Erythroblast (primary cell): ENCODE results near the gene ARFGAP2.

Experiments used
- DNase-seq, 2 experiments: peaks; one replicate each; lab custom pipeline; 2025; lab: John Stamatoyannopoulos, UW
- GATA1 ChIP-seq: IDR thresholded peaks from 2 replicates; pipeline ENCODE4 v1.6.1; 2011; ENCODE audit warnings: low read depth, mild to moderate bottlenecking, control low read depth, low read length, moderate library complexity
- POLR2A ChIP-seq: IDR thresholded peaks from 2 replicates; pipeline ENCODE4 v1.6.1; 2011; ENCODE audit warnings: mild to moderate bottlenecking, low read length

The ARFGAP2 gene

DNA sequence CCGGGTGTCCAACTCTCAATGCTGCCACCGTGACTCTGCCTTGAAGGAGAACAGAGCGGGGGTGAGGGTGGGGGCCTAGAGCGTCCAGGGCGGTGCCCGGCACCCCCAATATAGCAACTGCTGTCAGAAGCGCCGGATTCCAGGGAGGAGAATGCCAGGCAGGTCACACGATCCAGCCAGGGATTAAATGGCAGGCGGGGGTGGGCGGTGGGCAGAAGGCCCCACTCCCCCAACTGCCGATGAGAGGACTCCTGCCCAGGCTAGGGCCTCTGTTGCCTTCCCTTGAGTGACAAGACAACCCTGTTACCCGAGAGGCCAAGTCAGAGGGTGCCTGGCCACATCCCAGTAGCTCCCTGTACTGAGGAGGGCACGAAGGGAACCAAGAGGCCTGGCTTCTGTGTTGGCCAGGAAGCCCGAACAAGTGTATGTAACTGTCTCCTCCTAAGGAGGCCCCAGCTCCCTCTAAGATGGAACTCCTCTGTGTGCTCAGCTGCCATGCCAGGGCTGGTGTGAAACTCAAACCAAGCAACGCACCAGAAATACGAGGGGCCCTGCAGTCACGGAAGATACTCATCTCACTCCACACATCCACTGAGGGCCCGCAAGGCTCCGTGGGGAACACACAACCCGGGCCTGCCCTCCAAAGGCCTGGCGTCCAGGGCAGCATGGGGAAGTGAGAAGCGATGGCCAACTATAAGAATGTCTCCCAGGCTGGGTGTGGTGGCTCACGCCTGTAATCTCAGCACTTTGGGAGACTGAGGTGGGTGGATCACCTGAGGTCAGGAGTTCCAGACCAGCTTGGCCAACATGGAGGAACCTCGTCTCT is 6.6 kb upstream of the ARFGAP2 start:
- no peak for DNase-seq
- TF ChIP-seq POLR2A (no peak), GATA1 (no peak)

DNA sequence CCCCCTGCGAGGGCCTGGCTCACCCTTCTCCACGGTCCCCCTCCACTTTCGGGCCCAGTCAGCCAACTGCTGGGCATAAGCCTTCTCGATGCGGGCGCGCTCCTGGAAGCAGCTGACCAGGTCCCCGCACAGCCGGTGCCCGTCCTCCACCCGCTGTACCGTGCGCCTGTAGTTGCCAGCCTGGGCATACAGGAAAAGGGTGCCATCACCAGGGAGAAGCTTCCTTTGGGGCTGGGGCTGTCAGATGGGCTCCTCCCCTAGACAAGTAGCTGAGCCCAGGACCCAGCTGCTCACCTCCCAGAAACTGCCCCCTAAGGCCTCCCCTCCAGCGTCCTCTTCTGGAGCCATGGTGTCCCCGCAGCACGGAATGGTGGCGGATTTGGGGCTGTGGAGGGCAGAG is 5.7 kb upstream of the ARFGAP2 start:
- TF ChIP-seq POLR2A (no peak), GATA1 (no peak)
- no peak for DNase-seq

DNA sequence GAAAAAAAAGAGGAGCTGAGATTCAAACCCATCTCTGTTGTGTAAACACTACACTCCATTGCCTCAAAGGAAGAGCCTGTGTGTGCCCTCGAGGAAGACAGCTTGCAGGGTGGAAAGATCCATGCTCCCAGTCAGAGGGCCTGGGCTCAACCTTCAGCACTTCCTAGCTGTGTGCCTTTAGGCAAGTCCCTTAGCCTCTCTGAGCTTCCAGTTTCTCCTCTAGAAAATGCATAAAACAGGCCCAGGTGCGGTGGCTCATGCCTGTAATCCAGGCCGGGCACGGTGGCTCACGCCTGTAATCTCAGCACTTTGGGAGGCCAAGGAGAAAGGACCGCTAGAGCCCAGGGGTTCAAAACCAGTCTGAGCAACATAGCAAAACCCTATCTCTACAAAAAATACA is 4.6 kb upstream of the ARFGAP2 start:
- DNase-seq = no peak
- TF ChIP-seq POLR2A (no peak), GATA1 (no peak)

- DNase-seq = no peak
- no peak for TF ChIP-seq POLR2A
- TF ChIP-seq GATA1 = no peak
Measured at GRCh38 chr11:47180006-47180787, 3.5 kb upstream of the ARFGAP2 start.

GRCh38 chr11:47179655-47179991 is 2.9 kb upstream of the ARFGAP2 start:
- TF ChIP-seq POLR2A (no peak), GATA1 (no peak)
- DNase-seq = peak; percentile 66 to 72

DNA sequence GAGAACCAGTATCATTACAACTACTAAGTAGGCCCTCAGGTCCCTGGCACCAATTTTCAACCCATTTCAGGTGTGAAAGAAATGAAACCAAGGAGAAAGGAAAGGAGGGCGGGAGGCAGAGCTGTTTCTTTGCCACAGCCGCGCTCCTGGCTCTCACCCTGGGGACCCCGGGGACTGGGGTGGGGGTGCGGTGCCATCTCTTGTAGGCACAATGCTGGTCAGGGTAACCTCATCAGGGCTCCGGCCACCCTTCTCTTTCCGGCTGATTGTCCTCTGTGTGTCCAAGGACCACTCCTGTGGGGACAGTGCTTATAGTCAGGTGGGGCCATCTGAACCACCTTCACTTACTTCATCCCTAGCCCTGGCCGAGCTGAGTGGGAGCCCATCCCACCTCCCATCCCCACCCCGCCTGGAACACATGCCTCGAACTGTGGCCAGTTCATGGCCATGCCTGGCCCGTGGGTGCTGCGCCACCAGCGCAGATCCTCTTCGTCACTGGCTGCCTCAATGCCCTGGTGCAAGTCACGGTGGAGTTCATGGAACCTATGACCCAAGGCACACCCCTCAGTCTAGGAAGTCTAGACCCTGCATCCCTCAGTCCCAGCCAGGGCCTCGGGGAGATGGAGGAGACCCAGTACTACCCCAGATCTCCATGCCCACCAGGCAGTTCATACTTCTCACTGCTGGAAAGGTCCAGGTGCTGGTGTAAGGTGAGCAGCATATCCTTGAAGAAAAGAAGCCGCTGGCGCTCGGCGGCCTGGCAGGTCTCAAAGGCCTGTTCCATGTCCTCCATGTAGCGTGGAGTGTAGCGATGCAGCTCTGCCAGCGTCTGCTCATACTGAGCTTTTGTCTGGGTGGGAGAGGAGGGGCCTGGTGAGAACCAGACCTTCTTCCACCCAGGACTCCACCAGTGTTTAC is 2.3 kb upstream of the ARFGAP2 start:
- no peak for DNase-seq
- TF ChIP-seq POLR2A (no peak), GATA1 (no peak)

DNA sequence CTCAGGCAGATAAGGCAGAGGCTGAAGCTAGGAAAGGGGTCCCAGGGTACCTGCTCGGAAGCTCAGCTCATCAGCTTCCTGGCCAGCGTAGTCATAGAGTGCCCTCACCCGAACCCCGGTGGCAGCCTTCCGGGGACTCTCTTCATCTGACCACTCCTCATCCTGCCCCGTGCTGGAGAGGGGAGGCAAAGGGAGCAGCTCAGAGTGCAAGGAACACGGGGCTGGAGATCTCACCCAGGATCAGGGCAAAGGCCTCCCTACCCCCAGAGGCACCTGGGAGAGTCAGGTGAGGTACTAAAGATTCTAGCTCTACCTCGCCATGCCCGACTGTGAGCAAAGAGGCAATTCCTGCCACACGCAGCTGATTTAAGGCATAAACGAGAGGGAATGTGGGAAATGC is 1.6 kb upstream of the ARFGAP2 start:
- no peak for DNase-seq
- TF ChIP-seq GATA1 = no peak
- no peak for TF ChIP-seq POLR2A

DNA sequence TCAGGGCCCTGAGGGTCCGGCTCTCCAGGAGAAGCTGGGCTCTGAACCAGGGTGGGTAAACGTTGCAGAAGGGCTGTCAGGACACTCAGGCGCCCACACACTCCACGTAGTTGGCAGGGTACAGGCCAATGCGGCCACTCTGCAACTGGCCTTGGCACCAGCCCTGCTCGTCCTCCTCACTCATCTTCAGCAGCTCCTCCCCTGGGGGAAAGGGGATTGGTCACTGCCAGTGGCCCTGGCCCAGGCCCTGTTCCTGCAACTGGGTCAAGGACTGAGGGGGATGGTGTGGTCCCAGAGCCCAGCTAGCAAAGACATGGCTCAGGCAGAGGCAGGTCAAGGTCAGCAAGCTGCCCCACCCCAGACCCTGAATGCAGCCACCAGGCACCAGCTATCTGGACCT is 1.2 kb upstream of the ARFGAP2 start:
- TF ChIP-seq GATA1 (no peak), POLR2A (no peak)
- no peak for DNase-seq

GRCh38 chr11:47177229-47177845 is 658 bp upstream of the ARFGAP2 start:
- TF ChIP-seq POLR2A (peak; percentile 54), GATA1 (no peak)
- peak; percentile 92 for DNase-seq

- DNase-seq = no peak
- TF ChIP-seq POLR2A = no peak
- no peak for TF ChIP-seq GATA1
Measured at GRCh38 chr11:47175746-47176327, 842 bp downstream of the ARFGAP2 start.

DNA sequence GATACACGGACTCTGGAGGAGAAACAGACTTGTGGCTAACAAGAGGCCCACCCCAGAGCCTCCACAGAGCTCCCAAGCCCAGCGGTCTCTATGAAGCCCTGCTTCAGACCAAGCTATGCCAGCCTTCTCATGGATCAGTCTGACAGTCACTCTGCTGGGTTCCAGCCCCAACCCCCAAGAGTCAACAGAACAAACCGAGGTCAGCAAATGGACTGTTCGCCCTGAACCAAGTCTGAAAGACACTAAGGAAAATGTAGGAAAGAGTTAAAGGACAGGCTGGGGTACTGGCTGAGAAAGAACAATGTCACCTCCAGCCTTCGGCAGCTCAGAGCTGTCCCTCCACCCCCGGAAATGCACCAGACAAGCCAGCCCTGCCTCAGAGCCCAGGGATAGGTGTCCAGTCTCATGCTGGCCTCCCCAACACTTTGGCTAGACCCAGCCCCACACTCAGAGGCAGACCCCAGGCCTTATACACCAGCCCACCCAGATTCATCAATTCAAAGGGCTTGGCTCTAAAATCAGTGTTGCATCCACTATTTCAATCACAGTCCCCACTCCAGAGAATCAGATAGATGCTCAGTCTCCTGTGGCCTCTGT is 3.8 kb downstream of the ARFGAP2 start:
- no peak for DNase-seq
- TF ChIP-seq POLR2A = no peak
- TF ChIP-seq GATA1 = no peak

- no peak for TF ChIP-seq POLR2A
- no peak for TF ChIP-seq GATA1
- no peak for DNase-seq
Measured at GRCh38 chr11:47171856-47172255, 4.8 kb downstream of the ARFGAP2 start.
